ENCODE results near the gene SFXN1. TPM values are rescaled to one million over a fixed set of nuclear protein-coding genes. Genes with fewer than 3 reads are reported as not detected.

The SFXN1 gene
- total and polyA plus RNA-seq, 2 donors (not counting 3 experiments of a cell fraction or from before 2014, with no cell fraction given): 61.7 to 69.3 TPM

DNA sequence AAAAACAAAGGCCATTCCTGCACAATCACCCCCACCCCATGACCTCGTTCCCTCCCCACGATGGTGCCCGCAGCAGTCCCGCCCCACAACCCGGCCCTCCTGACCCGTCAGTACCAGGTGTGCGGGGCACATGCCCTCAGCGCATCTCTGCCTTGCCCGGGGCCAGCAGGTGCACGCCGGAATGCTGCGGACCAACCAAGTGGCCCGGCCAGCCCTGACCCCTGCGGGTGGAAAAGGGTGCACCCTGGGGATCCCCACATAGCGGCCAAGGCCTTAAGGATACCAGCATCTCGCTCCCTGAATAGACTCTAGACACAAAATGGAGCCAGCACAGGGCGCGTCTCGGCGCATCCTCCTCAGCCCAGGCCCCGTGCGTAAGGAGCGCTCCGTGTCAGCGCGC is 6.0 kb downstream of the SFXN1 start:
- H3K9me3 ChIP-seq (replicated peaks; ENCODE audit: control insufficient read depth, insufficient read depth, low read length): no peaks in the 10 kb centered on the region
- FAIRE-seq (no peak), DNase-seq (ENCODE audit: low read depth, low spot score) (no peak)
- H3K36me3 ChIP-seq (ENCODE audit: control insufficient read depth in 2 of 2, extremely low read depth in 1 of 2, insufficient read depth in 2 of 2, low read length in 2 of 2): peaks cover 2 to 5% of the 10 kb centered on the region in 2 experiments
- no peaks in the 10 kb centered on the region for H3K27me3 ChIP-seq (ENCODE audit: control insufficient read depth in 2 of 2, insufficient read depth in 2 of 2, low read length in 2 of 2)
- no peak overlapping the region for H3K4me2 ChIP-seq (ENCODE audit: insufficient read depth, low read length)
- CTCF ChIA-PET: interaction anchor here (1.2 kb wide), 1 partner anchor 20 kb away, joined by 3 read pairs; no protein-coding TSS in a partner anchor
- POLR2A ChIA-PET: no interaction called here
- no peak overlapping the region for H3K4me3 ChIP-seq (replicated peaks in 1 of 3; ENCODE audit: insufficient read depth in 1 of 3, low read depth in 1 of 3, low read length in 3 of 3)
- H3K4me1 ChIP-seq (ENCODE audit: control insufficient read depth, extremely low read depth, insufficient read depth, low read length): peaks cover 12% of the 10 kb centered on the region
- H2AFZ ChIP-seq (ENCODE audit: low read depth, low read length): no peak overlapping the region
- dilution Hi-C loops (cut with MboI; ENCODE audit: extremely low pct_ligation_motif_present, low sequenced_read_pairs) (no loop called here), intact Hi-C loops (cut with micrococcal nuclease) (no loop called here)
- no TSS peak for BruUV-seq (replicated peaks)
- no peaks in the 10 kb centered on the region for H3K9me1 ChIP-seq (replicated peaks; ENCODE audit: control insufficient read depth, extremely low read depth, insufficient read depth, low read length)
- TF ChIP-seq EZH2 (IDR thresholded peaks at IDR 0.05; ENCODE audit: borderline replicate concordance, low read depth, low read length, severe bottlenecking) (no peak), POLR2AphosphoS5 (IDR thresholded peaks at IDR 0.05; ENCODE audit: insufficient read depth, low read depth, low read length) (no peak), GATA2 (IDR thresholded peaks at IDR 0.05; ENCODE audit: insufficient read depth, insufficient read length, low read depth, low read length) (no peak), MYC (IDR thresholded peaks at IDR 0.05; ENCODE audit: low read depth, low read length) (no peak), FOS (IDR thresholded peaks at IDR 0.05; ENCODE audit: borderline replicate concordance, insufficient read depth, low read length) (no peak), JUN (IDR thresholded peaks at IDR 0.05; ENCODE audit: borderline replicate concordance, insufficient read depth, insufficient read length, low read depth) (no peak), POLR2A (IDR thresholded peaks at IDR 0.05; ENCODE audit: low read depth, low read length) (no peak)
- TF ChIP-seq, protein P1, sequence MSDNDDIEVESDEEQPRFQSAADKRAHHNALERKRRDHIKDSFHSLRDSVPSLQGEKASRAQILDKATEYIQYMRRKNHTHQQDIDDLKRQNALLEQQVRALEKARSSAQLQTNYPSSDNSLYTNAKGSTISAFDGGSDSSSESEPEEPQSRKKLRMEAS (IDR thresholded peaks at IDR 0.05; ENCODE audit: insufficient read depth, insufficient read length): no peak
- H4K20me1 ChIP-seq (replicated peaks; ENCODE audit: control insufficient read depth, extremely low read depth, insufficient read depth, low read length): peaks cover 4% of the 10 kb centered on the region
- H3K27ac ChIP-seq (ENCODE audit: insufficient read depth, low read depth, low read length): no peak overlapping the region
- peaks cover 98% of the 10 kb centered on the region for H3K79me2 ChIP-seq (ENCODE audit: control insufficient read depth, insufficient read depth, low read length)
- H3K9ac ChIP-seq (replicated peaks; ENCODE audit: extremely low read depth, insufficient read depth, low read length): no peak overlapping the region

DNA sequence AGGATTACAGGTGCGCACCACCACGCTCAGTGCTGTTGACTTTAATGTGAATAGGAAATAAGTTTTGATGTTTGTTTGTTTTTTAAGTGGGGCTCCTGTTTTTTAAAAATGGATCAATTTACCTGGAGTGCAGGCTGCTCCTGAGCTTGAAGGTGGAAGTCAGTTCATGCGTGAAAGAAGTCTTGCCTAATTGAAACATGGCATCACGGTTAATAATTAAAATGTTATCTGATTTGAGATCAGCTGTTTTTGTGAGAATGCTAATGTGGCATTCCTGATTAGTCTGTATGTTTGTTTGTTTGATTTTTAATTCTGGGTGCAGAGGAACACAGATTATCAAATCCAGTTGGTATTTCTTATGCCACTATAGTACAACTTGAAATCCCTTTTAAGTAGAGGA is 6.5 kb downstream of the SFXN1 start:
- H3K36me3 ChIP-seq (ENCODE audit: control insufficient read depth in 2 of 2, extremely low read depth in 1 of 2, insufficient read depth in 2 of 2, low read length in 2 of 2): peaks cover 2 to 5% of the 10 kb centered on the region in 2 experiments
- TF ChIP-seq JUN (IDR thresholded peaks at IDR 0.05; ENCODE audit: borderline replicate concordance, insufficient read depth, insufficient read length, low read depth) (no peak), MYC (IDR thresholded peaks at IDR 0.05; ENCODE audit: low read depth, low read length) (no peak), GATA2 (IDR thresholded peaks at IDR 0.05; ENCODE audit: insufficient read depth, insufficient read length, low read depth, low read length) (no peak), POLR2A (IDR thresholded peaks at IDR 0.05; ENCODE audit: low read depth, low read length) (no peak), POLR2AphosphoS5 (IDR thresholded peaks at IDR 0.05; ENCODE audit: insufficient read depth, low read depth, low read length) (no peak), EZH2 (IDR thresholded peaks at IDR 0.05; ENCODE audit: borderline replicate concordance, low read depth, low read length, severe bottlenecking) (no peak), FOS (IDR thresholded peaks at IDR 0.05; ENCODE audit: borderline replicate concordance, insufficient read depth, low read length) (no peak)
- TF ChIP-seq, protein P1 (IDR thresholded peaks at IDR 0.05; ENCODE audit: insufficient read depth, insufficient read length): no peak
- TF ChIP-seq, protein P2, sequence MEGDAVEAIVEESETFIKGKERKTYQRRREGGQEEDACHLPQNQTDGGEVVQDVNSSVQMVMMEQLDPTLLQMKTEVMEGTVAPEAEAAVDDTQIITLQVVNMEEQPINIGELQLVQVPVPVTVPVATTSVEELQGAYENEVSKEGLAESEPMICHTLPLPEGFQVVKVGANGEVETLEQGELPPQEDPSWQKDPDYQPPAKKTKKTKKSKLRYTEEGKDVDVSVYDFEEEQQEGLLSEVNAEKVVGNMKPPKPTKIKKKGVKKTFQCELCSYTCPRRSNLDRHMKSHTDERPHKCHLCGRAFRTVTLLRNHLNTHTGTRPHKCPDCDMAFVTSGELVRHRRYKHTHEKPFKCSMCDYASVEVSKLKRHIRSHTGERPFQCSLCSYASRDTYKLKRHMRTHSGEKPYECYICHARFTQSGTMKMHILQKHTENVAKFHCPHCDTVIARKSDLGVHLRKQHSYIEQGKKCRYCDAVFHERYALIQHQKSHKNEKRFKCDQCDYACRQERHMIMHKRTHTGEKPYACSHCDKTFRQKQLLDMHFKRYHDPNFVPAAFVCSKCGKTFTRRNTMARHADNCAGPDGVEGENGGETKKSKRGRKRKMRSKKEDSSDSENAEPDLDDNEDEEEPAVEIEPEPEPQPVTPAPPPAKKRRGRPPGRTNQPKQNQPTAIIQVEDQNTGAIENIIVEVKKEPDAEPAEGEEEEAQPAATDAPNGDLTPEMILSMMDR (IDR thresholded peaks at IDR 0.05; ENCODE audit: extremely low read depth in 1 of 2, insufficient read depth in 1 of 2, low read depth in 1 of 2, low read length in 2 of 2): no peak
- no TSS peak for BruUV-seq (replicated peaks)
- no peak overlapping the region for H3K4me2 ChIP-seq (ENCODE audit: insufficient read depth, low read length)
- no peak overlapping the region for H2AFZ ChIP-seq (ENCODE audit: low read depth, low read length)
- H3K9me1 ChIP-seq (replicated peaks; ENCODE audit: control insufficient read depth, extremely low read depth, insufficient read depth, low read length): no peaks in the 10 kb centered on the region
- peak; percentile 44 for FAIRE-seq
- no peak overlapping the region for H3K9ac ChIP-seq (replicated peaks; ENCODE audit: extremely low read depth, insufficient read depth, low read length)
- dilution Hi-C loops (cut with MboI; ENCODE audit: extremely low pct_ligation_motif_present, low sequenced_read_pairs) (no loop called here), intact Hi-C loops (cut with micrococcal nuclease) (no loop called here)
- POLR2A ChIA-PET: no interaction called here
- H3K9me3 ChIP-seq (replicated peaks; ENCODE audit: control insufficient read depth, insufficient read depth, low read length): no peaks in the 10 kb centered on the region
- H3K27ac ChIP-seq (ENCODE audit: insufficient read depth, low read depth, low read length): no peak overlapping the region
- H4K20me1 ChIP-seq (replicated peaks; ENCODE audit: control insufficient read depth, extremely low read depth, insufficient read depth, low read length): peaks cover 4% of the 10 kb centered on the region
- no peak overlapping the region for H3K4me3 ChIP-seq (replicated peaks in 1 of 3; ENCODE audit: insufficient read depth in 1 of 3, low read depth in 1 of 3, low read length in 3 of 3)
- DNase-seq (ENCODE audit: low read depth, low spot score): no peak
- CTCF ChIA-PET: interaction anchor here (1.2 kb wide), 1 partner anchor 20 kb away, joined by 3 read pairs; no protein-coding TSS in a partner anchor
- H3K4me1 ChIP-seq (ENCODE audit: control insufficient read depth, extremely low read depth, insufficient read depth, low read length): peaks cover 7% of the 10 kb centered on the region
- peaks cover 98% of the 10 kb centered on the region for H3K79me2 ChIP-seq (ENCODE audit: control insufficient read depth, insufficient read depth, low read length)
- H3K27me3 ChIP-seq (ENCODE audit: control insufficient read depth in 2 of 2, insufficient read depth in 2 of 2, low read length in 2 of 2): no peaks in the 10 kb centered on the region
